GM23338 (cell line): ENCODE measurements around the gene CHD2. TPM values are rescaled to one million over a fixed set of nuclear protein-coding genes. Genes with fewer than 3 reads are reported as not detected.

ENCODE experiments used
- ATAC-seq: fragments of 200-7000 bp; cut with Tn5 transposase; 3 replicates; pipeline ENCODE4 v1.9.1; 2020
- DNase-seq: peaks from one replicate; pipeline ENCODE4 v3.0.0-alpha.2; 2015; ENCODE audit warnings: low spot score
- H2AFZ ChIP-seq: fragments of 200-600 bp; sonication (generic); 2 replicates; pipeline ENCODE4 v1.8.0; 2016; ENCODE audit warnings: antibody characterized with exemption, mild to moderate bottlenecking, moderate library complexity
- H3F3A ChIP-seq: fragments of 200-600 bp; sonication (generic); replicated peaks from 2 replicates; pipeline ENCODE4 v1.8.0; 2017; ENCODE audit warnings: antibody characterized with exemption, mixed run types, low read depth
- H3K27ac ChIP-seq: fragments of 200-600 bp; sonication (generic); 2 replicates; pipeline ENCODE4 v1.6.1; 2016; ENCODE audit warnings: low read depth
- H3K27me3 ChIP-seq: fragments of 200-600 bp; sonication (generic); 2 replicates; pipeline ENCODE4 v1.8.0; 2016; ENCODE audit warnings: mild to moderate bottlenecking, mixed run types, moderate library complexity; ENCODE audit not compliant: insufficient read depth
- H3K36me3 ChIP-seq: fragments of 200-600 bp; sonication (generic); 2 replicates; pipeline ENCODE4 v1.8.0; 2016; ENCODE audit warnings: mild to moderate bottlenecking; ENCODE audit not compliant: insufficient read depth
- H3K4me1 ChIP-seq: fragments of 200-600 bp; sonication (generic); 2 replicates; pipeline ENCODE4 v1.8.0; 2016; ENCODE audit warnings: mild to moderate bottlenecking, moderate library complexity; ENCODE audit not compliant: insufficient read depth
- H3K4me2 ChIP-seq: fragments of 200-600 bp; sonication (generic); 2 replicates; pipeline ENCODE4 v1.7.1; 2017; ENCODE audit warnings: mixed run types
- H3K4me3 ChIP-seq: fragments of 200-600 bp; sonication (generic); 2 replicates; pipeline ENCODE4 v1.6.1; 2016; ENCODE audit warnings: mixed run types
- H3K79me2 ChIP-seq: fragments of 200-600 bp; sonication (generic); replicated peaks from 2 replicates; pipeline ENCODE4 v1.8.0; 2017; ENCODE audit warnings: mild to moderate bottlenecking; ENCODE audit not compliant: insufficient read depth
- H3K9me2 ChIP-seq: fragments of 200-600 bp; sonication (generic); 2 replicates; pipeline ENCODE4 v1.8.0; 2017; ENCODE audit not compliant: insufficient read depth
- H4K20me1 ChIP-seq: fragments of 200-600 bp; sonication (generic); replicated peaks from 2 replicates; pipeline ENCODE4 v1.8.0; 2017; ENCODE audit warnings: mild to moderate bottlenecking; ENCODE audit not compliant: insufficient read depth
- H3K27ac Mint-ChIP-seq: 2 replicates; pipeline ENCODE4 v1.8.0; 2020; ENCODE audit warnings: inconsistent platforms, mild to moderate bottlenecking, moderate library complexity, mixed read lengths
- H3K27me3 Mint-ChIP-seq: 3 replicates; pipeline ENCODE4 v1.8.0; 2022; ENCODE audit warnings: low read depth, mild to moderate bottlenecking, moderate library complexity, mixed read lengths, inconsistent platforms; ENCODE audit not compliant: insufficient read depth, poor library complexity
- H3K36me3 Mint-ChIP-seq: 3 replicates; pipeline ENCODE4 v1.8.0; 2021; ENCODE audit warnings: low read depth, mild to moderate bottlenecking, inconsistent platforms, moderate library complexity, mixed read lengths
- H3K4me1 Mint-ChIP-seq: 3 replicates; pipeline ENCODE4 v1.8.0; 2020; ENCODE audit warnings: mild to moderate bottlenecking, inconsistent platforms, mixed read lengths
- H3K4me3 Mint-ChIP-seq: 3 replicates; pipeline ENCODE4 v1.8.0; 2021; ENCODE audit warnings: moderate library complexity, mild to moderate bottlenecking, inconsistent platforms, mixed read lengths
- H3K9me3 Mint-ChIP-seq: 3 replicates; pipeline ENCODE4 v1.8.0; 2020; ENCODE audit warnings: moderate library complexity, mild to moderate bottlenecking, inconsistent platforms, mixed read lengths
- CREB1 ChIP-seq: fragments of 250-450 bp; sonication (Bioruptor Pico); IDR thresholded peaks from 2 replicates; pipeline ENCODE4 v1.5.0; 2020; ENCODE audit warnings: low read depth, mild to moderate bottlenecking, moderate library complexity
- EZH2 ChIP-seq: fragments of 200-600 bp; sonication (generic); IDR thresholded peaks from one replicate; pipeline ENCODE4 v1.8.0; 2017; ENCODE audit warnings: antibody characterized with exemption, mild to moderate bottlenecking, low read depth; ENCODE audit not compliant: unreplicated experiment
- EZH2phosphoT487 ChIP-seq: fragments of 200-600 bp; sonication (generic); IDR thresholded peaks from one replicate; pipeline ENCODE4 v1.8.1; 2018; ENCODE audit warnings: antibody characterized with exemption; ENCODE audit not compliant: unreplicated experiment
- JUNB ChIP-seq: IDR thresholded peaks from one replicate; pipeline ENCODE4 v1.6.1; 2016; ENCODE audit warnings: antibody characterized with exemption; ENCODE audit not compliant: unreplicated experiment
- NANOG ChIP-seq: IDR thresholded peaks from 2 replicates; pipeline ENCODE4 v1.6.1; 2016; ENCODE audit warnings: antibody characterized with exemption, borderline replicate concordance
- POLR2AphosphoS5 ChIP-seq: IDR thresholded peaks from 2 replicates; pipeline ENCODE4 v1.6.1; 2016; ENCODE audit warnings: antibody characterized with exemption, low read depth
- STAT1 ChIP-seq: IDR thresholded peaks from one replicate; pipeline ENCODE4 v1.6.1; 2016; ENCODE audit warnings: antibody characterized with exemption; ENCODE audit not compliant: unreplicated experiment
- ZNF114 ChIP-seq: fragments of 250-450 bp; sonication (Bioruptor Pico); IDR thresholded peaks from 2 replicates; pipeline ENCODE4 v1.5.0; 2020; ENCODE audit warnings: mild to moderate bottlenecking, moderate library complexity
- ZNF331 ChIP-seq: fragments of 250-450 bp; sonication (Bioruptor Pico); IDR thresholded peaks from 2 replicates; pipeline ENCODE4 v1.5.0; 2020; ENCODE audit warnings: low read depth, mild to moderate bottlenecking, moderate library complexity
- polyA plus RNA-seq: library from polyadenylated mRNA; unstranded; fragments of >200 nt; fragmentation: Nextera tagmentation; extraction: Ambion mirVana; gene quantifications from 2 replicates; pipeline ENCODE4 v1.2.1, GENCODE V29; 2016
- total RNA-seq: library from RNA; depleted of rRNA; stranded (reverse); fragments of >200 nt; shearing (Covaris generic); gene quantifications from 2 replicates; pipeline ENCODE4 v1.2.3, GENCODE V29; 2014
- TF ChIP-seq, protein P1 (sequence below): IDR thresholded peaks from 2 replicates; pipeline ENCODE4 v1.6.1; 2016; ENCODE audit warnings: antibody characterized with exemption
- TF ChIP-seq, protein P2 (sequence below): fragments of 250-450 bp; sonication (Bioruptor Pico); IDR thresholded peaks from 2 replicates; pipeline ENCODE4 v1.5.0; 2020; ENCODE audit warnings: mild to moderate bottlenecking, moderate library complexity
- TF ChIP-seq, protein P3 (sequence below), 2 experiments: fragments of 200-600 bp in 1 of 2; sonication (generic) in 1 of 2; conservative IDR thresholded peaks; 2 replicates each; pipeline versions ENCODE4 v1.5.1 to v1.6.1; 2016 to 2017; ENCODE audit warnings: antibody characterized with exemption in 2 of 2, low read depth in 2 of 2, mild to moderate bottlenecking in 2 of 2, moderate library complexity in 1 of 2
- TF ChIP-seq, protein P4 (sequence below): IDR thresholded peaks from one replicate; pipeline ENCODE4 v1.6.1; 2018; ENCODE audit warnings: antibody characterized with exemption; ENCODE audit not compliant: unreplicated experiment

Gene CHD2
- total and polyA plus RNA-seq, 2 experiments from 2014 or later: 119 to 130 TPM

GRCh38 chr15:93027413-93027812 is 127.3 kb downstream of the CHD2 start (continued):
- TF ChIP-seq POLR2AphosphoS5 (no peak), JUNB (no peak)

- no peak overlapping the region for H2AFZ ChIP-seq
- H3K36me3 Mint-ChIP-seq: peaks cover 49% of the 10 kb centered on the region
- H3K4me1 ChIP-seq: no peaks in the 10 kb centered on the region
- no peak overlapping the region for H3K4me3 Mint-ChIP-seq
- H3K9me3 Mint-ChIP-seq: peaks cover 16% of the 10 kb centered on the region; the same call in 2 of the 3 replicates
- H4K20me1 ChIP-seq: peaks cover 10% of the 10 kb centered on the region
- peaks cover 4% of the 10 kb centered on the region for H3K79me2 ChIP-seq
- no peaks in the 10 kb centered on the region for H3K27me3 ChIP-seq
- no peaks in the 10 kb centered on the region for H3K9me2 ChIP-seq
- H3K4me1 Mint-ChIP-seq: peaks cover 20% of the 10 kb centered on the region
- H3K4me3 ChIP-seq: no peak overlapping the region
- H3F3A ChIP-seq: peaks cover 15% of the 10 kb centered on the region
- ATAC-seq: peak; percentile 3; the same call in 1 of the 3 replicates
- no peak for DNase-seq
- 0 out of 2 replicates have a peak overlapping the region, but pooled peaks have one; percentile 59 for H3K27ac ChIP-seq
- TF ChIP-seq, protein P1, sequence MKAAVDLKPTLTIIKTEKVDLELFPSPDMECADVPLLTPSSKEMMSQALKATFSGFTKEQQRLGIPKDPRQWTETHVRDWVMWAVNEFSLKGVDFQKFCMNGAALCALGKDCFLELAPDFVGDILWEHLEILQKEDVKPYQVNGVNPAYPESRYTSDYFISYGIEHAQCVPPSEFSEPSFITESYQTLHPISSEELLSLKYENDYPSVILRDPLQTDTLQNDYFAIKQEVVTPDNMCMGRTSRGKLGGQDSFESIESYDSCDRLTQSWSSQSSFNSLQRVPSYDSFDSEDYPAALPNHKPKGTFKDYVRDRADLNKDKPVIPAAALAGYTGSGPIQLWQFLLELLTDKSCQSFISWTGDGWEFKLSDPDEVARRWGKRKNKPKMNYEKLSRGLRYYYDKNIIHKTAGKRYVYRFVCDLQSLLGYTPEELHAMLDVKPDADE: no peak
- no peak for TF ChIP-seq ZNF331 (CRISPR knock-in tag)
- TF ChIP-seq NANOG: no peak
- no peak; the same call in 1 of the 2 replicates for TF ChIP-seq POLR2AphosphoS5
- TF ChIP-seq, protein P2, sequence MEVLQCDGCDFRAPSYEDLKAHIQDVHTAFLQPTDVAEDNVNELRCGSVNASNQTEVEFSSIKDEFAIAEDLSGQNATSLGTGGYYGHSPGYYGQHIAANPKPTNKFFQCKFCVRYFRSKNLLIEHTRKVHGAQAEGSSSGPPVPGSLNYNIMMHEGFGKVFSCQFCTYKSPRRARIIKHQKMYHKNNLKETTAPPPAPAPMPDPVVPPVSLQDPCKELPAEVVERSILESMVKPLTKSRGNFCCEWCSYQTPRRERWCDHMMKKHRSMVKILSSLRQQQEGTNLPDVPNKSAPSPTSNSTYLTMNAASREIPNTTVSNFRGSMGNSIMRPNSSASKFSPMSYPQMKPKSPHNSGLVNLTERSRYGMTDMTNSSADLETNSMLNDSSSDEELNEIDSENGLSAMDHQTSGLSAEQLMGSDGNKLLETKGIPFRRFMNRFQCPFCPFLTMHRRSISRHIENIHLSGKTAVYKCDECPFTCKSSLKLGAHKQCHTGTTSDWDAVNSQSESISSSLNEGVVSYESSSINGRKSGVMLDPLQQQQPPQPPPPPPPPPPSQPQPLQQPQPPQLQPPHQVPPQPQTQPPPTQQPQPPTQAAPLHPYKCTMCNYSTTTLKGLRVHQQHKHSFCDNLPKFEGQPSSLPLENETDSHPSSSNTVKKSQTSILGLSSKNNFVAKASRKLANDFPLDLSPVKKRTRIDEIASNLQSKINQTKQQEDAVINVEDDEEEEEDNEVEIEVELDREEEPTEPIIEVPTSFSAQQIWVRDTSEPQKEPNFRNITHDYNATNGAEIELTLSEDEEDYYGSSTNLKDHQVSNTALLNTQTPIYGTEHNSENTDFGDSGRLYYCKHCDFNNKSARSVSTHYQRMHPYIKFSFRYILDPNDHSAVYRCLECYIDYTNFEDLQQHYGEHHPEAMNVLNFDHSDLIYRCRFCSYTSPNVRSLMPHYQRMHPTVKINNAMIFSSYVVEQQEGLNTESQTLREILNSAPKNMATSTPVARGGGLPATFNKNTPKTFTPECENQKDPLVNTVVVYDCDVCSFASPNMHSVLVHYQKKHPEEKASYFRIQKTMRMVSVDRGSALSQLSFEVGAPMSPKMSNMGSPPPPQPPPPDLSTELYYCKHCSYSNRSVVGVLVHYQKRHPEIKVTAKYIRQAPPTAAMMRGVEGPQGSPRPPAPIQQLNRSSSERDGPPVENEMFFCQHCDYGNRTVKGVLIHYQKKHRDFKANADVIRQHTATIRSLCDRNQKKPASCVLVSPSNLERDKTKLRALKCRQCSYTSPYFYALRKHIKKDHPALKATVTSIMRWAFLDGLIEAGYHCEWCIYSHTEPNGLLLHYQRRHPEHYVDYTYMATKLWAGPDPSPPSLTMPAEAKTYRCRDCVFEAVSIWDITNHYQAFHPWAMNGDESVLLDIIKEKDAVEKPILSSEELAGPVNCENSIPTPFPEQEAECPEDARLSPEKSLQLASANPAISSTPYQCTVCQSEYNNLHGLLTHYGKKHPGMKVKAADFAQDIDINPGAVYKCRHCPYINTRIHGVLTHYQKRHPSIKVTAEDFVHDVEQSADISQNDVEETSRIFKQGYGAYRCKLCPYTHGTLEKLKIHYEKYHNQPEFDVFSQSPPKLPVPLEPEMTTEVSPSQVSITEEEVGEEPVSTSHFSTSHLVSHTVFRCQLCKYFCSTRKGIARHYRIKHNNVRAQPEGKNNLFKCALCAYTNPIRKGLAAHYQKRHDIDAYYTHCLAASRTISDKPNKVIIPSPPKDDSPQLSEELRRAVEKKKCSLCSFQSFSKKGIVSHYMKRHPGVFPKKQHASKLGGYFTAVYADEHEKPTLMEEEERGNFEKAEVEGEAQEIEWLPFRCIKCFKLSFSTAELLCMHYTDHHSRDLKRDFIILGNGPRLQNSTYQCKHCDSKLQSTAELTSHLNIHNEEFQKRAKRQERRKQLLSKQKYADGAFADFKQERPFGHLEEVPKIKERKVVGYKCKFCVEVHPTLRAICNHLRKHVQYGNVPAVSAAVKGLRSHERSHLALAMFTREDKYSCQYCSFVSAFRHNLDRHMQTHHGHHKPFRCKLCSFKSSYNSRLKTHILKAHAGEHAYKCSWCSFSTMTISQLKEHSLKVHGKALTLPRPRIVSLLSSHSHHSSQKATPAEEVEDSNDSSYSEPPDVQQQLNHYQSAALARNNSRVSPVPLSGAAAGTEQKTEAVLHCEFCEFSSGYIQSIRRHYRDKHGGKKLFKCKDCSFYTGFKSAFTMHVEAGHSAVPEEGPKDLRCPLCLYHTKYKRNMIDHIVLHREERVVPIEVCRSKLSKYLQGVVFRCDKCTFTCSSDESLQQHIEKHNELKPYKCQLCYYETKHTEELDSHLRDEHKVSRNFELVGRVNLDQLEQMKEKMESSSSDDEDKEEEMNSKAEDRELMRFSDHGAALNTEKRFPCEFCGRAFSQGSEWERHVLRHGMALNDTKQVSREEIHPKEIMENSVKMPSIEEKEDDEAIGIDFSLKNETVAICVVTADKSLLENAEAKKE: no peak
- TF ChIP-seq EZH2: no peak
- TF ChIP-seq STAT1: no peak
- TF ChIP-seq EZH2phosphoT487: no peak
- TF ChIP-seq JUNB: no peak
- TF ChIP-seq ZNF114 (CRISPR knock-in tag): no peak
- TF ChIP-seq, protein P3, sequence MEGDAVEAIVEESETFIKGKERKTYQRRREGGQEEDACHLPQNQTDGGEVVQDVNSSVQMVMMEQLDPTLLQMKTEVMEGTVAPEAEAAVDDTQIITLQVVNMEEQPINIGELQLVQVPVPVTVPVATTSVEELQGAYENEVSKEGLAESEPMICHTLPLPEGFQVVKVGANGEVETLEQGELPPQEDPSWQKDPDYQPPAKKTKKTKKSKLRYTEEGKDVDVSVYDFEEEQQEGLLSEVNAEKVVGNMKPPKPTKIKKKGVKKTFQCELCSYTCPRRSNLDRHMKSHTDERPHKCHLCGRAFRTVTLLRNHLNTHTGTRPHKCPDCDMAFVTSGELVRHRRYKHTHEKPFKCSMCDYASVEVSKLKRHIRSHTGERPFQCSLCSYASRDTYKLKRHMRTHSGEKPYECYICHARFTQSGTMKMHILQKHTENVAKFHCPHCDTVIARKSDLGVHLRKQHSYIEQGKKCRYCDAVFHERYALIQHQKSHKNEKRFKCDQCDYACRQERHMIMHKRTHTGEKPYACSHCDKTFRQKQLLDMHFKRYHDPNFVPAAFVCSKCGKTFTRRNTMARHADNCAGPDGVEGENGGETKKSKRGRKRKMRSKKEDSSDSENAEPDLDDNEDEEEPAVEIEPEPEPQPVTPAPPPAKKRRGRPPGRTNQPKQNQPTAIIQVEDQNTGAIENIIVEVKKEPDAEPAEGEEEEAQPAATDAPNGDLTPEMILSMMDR (conservative IDR thresholded peaks at IDR 0.05; ENCODE audit: low read depth in 2 of 2): no peak
- TF ChIP-seq CREB1 (CRISPR knock-in tag): no peak
- TF ChIP-seq, protein P4, sequence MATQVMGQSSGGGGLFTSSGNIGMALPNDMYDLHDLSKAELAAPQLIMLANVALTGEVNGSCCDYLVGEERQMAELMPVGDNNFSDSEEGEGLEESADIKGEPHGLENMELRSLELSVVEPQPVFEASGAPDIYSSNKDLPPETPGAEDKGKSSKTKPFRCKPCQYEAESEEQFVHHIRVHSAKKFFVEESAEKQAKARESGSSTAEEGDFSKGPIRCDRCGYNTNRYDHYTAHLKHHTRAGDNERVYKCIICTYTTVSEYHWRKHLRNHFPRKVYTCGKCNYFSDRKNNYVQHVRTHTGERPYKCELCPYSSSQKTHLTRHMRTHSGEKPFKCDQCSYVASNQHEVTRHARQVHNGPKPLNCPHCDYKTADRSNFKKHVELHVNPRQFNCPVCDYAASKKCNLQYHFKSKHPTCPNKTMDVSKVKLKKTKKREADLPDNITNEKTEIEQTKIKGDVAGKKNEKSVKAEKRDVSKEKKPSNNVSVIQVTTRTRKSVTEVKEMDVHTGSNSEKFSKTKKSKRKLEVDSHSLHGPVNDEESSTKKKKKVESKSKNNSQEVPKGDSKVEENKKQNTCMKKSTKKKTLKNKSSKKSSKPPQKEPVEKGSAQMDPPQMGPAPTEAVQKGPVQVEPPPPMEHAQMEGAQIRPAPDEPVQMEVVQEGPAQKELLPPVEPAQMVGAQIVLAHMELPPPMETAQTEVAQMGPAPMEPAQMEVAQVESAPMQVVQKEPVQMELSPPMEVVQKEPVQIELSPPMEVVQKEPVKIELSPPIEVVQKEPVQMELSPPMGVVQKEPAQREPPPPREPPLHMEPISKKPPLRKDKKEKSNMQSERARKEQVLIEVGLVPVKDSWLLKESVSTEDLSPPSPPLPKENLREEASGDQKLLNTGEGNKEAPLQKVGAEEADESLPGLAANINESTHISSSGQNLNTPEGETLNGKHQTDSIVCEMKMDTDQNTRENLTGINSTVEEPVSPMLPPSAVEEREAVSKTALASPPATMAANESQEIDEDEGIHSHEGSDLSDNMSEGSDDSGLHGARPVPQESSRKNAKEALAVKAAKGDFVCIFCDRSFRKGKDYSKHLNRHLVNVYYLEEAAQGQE: no peak
- H3K4me2 ChIP-seq: no peak overlapping the region
- peaks cover 22% of the 10 kb centered on the region for H3K36me3 ChIP-seq
- H3K27ac Mint-ChIP-seq: peak overlapping the region; percentile 37; the same call in 1 of the 2 replicates
- H3K27me3 Mint-ChIP-seq: peaks cover 26% of the 10 kb centered on the region
Observed at GRCh38 chr15:93028111-93028631, 128.0 kb downstream of the CHD2 start.
